GM18499 (cell line): ENCODE data around the gene RBM34.
A peak's percentile ranks its signal among the peaks of the same experiment; 100 is the strongest.
"Not testable (repeated sequence)": the region's sequence is repeated elsewhere in the genome, so short reads cannot be mapped to it uniquely, and the experiment has no call there.

Source experiments
- ATAC-seq: cut with Tn5 transposase; IDR thresholded peaks from one replicate; pipeline ENCODE4 v1.9.1; 2021; ENCODE audit warnings: moderate number of reproducible peaks; ENCODE audit not compliant: insufficient read depth, unreplicated experiment

The RBM34 gene

DNA sequence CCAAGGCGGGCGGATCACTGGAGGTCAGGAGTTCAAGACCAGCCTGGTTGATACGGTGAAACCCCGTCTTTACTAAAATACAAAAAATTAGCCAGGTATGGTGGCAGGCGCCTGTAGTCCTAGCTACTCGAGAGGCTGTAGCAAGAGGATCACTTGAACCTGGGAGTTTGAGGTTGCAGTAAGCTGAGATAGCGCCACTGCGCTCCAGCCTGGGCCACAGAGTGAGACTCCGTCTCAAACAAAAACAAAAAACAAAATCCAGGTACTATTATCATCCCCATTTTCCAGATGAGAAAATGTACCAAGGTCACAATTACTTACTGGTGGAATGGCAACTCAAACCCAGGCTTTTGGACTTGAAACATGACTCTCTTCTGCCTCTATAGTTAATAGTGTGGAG, 36.9 kb downstream of the RBM34 start:
- ATAC-seq: no peak

DNA sequence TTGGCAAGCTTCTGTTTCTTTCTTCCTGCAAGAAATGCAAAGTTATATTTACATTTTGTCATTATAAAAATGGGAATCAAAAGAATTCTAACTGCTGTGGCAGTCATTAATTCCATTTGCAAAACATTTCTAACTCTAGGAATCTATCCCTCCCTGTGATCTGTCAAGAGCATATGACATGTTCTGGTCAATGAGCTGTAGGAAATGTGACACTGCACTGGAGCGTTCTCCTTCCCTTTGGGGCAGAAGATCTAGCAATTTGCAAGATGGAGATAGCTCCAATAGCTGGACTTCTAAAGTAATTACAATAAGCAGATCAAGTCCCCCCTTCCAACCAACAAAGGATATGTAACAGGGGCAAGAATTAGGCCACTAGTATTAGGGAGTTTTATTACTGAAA, 38.7 kb downstream of the RBM34 start:
- ATAC-seq: no peak

DNA sequence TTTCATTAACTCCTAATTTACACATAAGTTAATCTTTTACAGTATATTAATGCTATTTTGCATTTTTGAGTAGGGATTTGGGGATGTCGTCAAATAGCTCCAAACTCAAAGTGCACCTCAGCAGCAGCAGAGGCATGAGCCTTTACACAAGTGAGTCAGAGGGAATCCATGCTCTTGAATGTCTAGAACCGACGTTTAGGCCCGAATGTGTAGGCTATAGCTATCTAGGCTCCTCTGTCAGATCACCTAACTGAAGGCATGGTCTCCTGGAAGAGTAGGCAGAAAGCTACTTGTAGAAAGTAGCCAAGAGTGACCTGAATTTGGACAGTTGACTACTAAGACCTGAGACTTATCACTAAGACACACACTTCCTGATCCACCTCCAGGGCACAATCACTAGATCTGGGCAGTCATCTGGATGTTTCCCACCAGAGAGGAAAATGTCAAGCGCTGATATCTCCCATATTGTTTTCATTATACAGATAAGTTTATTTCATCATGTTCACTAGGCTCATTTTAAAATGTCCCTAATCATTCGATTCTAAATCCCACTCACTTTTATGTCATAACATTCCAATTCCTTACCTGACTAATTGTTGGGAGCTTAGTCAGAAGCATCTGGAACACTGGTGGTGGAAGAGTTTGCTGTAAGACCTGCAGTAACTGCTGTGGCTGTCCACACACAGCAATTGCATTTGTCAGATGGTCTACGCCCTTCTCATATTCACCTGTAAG, 47.7 kb downstream of the RBM34 start:
- ATAC-seq: no peak

DNA sequence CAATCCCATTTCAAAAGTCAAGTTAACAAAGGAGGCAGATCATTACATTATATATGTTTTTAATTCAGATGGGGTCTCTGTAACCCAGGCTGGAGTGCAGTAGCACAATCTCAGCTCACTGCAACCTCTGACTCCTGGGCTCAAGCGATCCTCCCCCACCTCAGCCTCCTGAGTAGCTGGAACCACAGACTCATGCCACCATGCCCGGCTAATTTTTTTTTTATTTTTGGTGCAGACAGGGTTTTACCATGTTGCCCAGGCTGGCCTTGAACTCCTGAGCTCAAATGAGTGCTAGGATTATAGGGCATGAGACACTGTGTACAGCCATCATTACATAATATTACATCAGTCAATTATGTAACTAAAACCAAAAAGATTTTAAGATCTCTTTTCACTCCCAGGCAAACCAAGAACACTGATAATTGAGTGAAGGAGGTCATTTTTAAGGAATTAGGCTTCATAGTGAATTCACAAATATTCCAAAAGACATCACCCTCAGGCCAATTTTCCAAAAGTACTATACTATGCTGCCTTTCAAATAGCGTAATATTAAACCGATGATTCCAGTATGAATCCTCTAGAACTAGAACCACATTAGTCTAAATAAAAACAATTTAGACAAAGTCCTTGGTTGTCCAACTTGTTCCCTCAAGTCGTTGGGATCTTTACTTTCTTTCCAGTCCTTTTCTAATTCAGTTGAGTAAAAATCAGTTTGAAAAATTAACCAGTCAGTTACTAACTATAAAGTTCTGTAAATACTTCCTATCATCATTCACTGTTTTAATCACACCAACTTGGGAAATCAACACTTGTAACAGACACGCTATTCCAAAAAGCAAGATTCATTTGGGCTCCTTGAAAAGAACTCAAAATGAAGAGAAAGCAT, 48.5 kb downstream of the RBM34 start:
- no peak for ATAC-seq

DNA sequence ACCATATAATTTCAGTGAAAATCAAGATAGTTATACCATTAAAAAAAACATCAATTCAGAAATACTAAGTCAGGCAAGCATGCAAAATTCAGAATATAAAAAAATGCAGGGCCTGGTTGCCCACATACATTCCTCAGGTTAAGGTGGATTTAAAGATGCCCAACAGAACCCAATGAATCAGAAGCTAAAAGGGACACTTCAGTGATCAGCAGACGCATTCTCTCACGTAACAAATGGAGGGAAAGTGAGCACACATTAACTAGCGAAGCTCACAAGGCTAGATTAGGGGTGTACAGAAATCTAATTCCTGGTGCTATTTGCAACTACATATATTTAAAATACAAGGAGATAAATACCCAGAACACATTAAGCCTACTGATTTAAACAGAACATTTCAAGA, 49.9 kb downstream of the RBM34 start:
- no peak for ATAC-seq

DNA sequence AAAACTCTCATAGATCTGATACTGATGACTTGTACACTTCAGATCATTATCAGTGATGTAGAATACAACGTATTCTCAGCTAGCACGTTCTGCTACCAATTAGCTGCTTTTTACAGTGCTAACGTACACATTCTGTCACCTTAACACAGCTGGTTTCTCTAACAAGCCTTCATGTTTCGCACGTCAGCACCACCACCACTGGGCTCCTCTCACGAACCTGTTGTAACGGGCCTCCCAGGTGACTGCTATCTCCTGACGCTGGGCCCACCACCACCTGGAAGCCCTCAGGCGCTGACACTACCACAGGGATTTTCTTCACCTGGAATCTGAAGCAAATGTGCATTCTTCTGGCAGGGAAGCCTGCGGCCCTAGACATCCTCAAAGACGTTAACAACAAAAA, 52.2 kb downstream of the RBM34 start:
- no peak for ATAC-seq

DNA sequence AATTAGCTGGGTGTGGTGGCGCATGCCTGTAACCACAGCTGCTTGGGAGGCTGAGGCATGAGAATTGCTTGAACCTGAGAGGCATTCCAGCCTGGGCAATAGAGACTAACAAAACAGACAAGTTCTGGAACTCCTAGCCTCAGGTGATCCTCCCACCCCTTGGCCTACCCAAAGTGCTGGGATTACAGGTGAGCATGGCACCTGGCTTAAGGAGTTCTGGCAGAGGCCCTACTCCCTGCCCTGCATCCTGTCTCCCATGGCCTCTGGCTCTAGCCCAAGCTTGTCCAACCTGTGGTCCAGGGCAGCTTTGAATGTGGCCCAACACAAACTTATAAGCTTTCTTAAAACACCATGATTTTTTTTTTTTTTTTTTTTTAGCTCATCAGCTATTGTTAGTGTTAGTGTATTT, 52.9 kb downstream of the RBM34 start:
- ATAC-seq: no peak

DNA sequence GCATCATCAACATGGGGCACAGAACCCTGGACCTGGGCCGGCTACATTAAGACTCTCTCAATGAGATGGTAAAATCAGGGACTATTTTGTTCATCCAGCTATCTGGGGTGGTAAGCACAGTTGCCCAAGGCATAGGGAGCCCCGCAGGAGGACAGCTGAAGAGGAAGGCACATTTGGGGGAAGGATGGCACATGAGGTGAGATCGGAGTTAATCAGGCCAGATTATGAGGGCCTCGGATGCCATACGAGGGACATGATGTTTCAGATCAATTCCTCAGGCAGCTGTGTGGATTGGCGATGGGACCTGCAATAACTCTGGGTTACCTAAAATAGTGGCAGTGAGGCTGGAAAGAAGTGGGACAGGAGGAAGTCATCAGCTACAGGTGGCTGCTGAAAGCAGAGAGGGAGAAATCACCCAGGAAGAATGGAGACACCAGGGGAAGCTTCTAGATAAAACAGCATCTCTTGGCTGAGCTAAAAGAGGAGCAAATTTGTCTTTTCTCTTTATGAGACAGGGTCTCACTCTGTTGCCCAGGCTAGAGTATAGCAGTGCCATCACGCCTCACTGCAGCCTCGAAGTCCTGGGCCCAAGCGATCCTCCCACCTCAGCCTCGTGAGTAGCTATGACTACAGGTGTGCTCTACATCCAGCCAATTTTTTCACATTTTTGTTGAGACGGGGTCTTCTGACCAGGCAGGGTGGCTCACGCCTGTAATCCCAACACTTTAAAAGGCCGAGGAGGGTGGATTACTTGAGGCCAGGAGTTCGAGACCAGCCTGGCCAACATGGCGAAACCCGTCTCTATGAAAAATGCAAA, 53.5 kb downstream of the RBM34 start:
- no peak for ATAC-seq

DNA sequence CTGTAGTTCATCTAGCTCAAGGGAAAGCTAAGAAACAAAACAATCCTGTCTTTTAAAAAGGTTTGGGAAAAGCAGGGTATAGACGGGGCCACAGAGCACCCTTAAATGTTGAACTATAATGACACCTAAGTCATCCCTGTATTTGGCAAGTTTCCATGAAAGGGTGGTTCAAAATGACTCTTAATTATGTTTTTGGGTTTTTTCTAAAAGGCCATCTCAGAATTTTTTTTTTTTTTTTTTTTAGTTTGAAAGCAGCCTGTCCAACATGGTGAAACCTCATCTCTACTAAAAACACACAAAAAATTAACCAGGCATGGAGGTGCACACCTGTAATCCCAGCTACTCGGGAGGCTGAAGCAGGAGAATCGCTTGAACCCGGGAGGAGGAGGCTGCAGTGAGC, 54.6 kb downstream of the RBM34 start:
- no peak for ATAC-seq

DNA sequence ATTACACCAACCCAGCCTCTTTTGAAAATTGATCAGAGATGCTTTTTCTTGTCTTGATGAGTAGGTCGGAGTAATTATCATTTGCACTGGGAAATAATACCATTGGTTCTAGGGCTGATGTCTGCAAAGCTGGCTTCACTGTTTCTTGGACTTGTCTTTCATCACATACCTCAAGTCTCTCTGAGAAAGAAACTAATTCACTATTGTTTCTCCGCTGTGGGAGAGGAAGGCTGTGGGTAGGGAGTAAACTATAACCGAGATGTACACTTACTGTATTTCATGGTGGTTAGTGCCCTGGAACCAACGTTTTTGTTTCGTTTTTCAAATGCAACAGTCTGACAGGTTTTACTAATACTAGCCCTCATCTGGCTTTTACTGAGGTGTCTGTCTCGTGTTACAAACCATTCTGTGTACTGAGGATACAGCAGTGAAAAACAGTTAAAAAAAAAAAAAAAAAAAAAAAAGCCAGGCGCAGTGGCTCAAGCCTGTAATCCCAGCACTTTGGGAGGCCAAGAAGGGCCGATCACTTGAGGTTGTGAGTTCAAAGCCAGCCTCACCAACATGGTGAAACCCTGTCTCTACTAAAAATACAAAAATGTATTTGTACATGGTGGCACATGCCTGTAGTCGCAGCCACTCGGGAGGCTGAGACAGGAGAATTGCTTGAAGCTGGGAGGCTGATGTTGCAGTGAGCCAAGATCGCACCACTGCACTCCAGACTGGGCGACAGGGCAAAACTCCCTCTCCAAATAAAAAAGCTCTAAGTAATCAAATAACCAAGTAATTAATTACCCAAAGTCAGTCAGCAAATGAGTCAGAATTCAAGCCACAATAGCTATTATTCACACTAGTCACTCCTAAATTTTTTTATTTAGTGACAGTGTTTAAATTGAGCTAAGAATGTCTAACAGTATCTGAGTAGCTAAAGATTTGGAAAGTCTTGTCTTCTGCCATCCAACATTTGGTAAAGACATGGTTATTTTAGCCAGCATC, 55.7 kb downstream of the RBM34 start:
- ATAC-seq: peak; percentile 71

DNA sequence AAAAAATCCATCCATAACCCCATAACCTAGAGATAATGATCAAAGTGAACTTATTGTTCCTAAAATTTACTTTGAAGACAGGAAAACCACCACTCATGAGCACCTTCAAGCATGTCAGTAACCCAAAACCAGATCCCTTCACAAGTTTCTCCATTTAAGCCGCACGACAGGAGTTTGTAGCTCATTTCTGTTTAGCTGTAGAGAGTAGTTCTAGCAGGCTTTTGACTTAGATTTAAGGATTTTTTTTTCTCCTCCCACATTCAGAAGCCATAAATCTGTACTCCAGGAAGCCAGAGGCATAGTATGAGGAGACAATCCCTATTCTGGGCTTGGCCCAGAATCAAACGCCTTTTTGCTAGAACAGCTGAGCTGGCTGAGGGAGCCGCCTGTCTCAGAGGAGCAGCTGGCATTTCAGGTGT, 58.0 kb downstream of the RBM34 start:
- no peak for ATAC-seq

DNA sequence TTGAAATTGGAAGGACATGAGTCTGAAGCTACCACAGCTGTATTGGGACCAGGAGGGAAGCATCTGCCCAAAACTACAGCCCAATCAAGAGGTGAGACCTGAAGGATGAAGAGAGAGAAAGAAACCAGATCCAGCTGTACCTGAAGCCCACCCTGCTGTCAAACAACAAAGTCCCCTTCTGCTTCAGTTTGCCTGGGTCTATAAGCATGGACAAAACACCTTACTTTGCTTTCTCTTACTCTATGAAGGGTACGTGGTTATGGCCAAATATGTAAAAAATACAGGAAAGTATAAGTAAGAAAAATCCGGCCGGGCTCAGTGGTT, 58.8 kb downstream of the RBM34 start:
- no peak for ATAC-seq

DNA sequence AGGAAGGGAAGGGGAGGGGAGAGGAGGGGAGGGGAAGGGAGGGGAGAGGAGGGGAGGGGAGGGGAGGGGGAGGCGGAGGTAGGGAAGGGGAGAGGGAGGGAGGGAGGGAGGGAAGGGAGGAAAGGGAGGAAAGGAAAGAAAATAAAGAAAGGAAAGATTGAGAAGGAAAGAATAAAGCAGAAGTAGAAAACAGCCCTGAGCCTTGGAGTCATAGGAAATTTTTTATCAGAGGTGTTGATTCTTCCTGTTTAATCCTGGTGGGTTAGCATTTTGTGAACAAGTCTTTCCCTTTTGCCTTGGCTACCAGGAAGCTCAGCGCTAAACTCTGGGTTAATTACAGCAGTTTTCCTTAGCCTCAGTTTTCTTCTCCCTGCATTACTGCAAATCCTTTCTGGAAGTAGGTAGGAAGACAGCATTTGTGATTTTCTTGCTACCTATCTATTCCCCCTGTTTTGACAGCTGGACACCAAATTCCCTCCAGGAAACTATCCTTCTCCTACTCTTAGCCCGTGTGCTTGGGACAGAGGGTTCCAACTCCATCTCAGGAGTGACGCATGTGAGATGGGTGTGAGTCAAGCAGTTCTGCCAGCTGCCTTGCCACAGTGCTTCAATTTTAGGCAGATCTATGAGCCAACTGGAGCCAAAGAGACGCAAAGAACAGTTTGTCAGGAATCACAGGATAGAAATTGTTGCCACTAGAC, 59.3 kb downstream of the RBM34 start:
- ATAC-seq: no peak

DNA sequence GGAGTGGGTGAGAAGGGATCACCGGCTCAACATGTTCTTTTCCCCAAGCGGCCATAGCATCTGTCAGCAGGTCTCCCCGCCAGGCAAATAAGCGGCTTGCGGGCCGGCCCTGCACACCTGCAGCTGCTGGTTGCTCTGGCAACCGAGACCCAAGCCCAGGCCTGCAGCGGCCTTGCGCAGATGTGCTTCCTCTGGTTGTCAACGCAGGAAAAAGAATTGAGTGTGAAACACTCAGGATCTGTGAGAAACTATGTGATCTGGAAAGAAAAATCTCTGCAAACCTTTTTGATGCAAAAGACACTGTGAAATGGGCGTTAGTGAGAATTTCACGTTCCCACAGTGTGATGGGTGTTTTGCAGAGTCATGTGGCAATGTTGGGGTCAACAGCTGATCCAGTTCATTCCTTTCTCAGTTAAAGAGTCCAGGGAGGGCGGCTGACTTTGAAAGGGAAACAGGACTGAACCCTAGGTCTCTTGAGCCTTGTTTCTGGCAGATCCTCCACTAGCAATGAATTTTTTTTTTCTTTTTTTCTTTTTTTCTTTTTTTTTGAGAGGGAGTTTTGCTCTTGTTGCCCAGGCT, 60.8 kb downstream of the RBM34 start:
- ATAC-seq: no peak

DNA sequence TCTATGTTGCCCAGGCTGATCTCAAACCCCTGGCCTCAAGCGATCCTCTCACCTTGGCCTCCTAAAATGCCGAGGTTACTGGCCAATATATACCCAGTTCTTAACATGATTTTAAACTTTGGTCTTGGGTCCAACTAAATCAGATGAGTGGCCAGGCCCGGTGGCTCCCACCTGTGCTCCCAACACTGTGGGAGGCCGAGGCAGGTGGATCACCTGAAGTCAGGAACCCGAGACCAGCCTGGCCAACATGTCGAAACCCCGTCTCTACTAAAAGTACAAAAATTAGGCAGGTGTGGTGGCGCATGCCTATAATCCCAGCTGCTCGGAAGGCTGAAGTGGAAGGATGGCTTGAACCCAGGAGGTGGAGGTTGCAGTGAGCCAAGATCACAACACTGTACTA, 62.1 kb downstream of the RBM34 start:
- no peak for ATAC-seq

DNA sequence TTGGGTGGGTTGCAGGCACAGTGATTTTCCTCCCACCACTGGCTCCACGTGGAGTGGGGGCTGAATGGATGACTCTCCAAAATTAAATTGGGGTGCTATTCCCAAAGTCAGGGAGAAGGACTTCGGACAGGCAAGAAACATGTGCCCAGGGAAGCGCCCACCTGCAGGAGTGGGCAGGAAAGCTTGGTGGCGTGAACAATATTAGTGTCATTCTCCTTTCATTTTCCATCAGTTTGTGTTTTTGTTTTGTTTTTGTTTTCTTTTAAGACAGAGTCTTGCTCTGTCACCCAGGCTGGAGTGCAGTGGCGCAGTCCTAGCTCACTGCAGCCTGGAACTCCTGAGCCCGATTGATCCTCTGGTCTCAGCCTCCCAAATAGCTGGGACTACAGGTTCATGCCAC, 62.5 kb downstream of the RBM34 start:
- no peak for ATAC-seq

DNA sequence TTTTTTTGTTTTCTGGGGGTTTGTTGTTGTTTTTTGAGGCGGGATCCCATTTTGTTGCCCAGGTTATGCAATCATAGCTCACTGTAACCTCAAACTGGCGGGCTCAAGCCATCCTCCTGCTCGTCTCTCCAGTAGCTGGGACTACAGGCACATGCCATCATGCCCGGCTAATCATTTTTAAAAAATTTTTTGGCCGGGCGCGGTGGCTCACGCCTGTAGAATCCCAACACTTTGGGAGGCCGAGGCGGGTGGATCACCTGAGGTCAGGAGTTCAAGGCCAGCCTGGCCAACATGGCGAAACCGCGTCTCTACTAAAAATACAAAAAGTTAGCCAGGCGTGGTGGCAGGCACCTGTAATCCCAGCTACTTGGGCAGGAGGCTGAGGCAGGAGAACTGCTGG, 63.5 kb downstream of the RBM34 start:
- not testable (repeated sequence) for ATAC-seq

DNA sequence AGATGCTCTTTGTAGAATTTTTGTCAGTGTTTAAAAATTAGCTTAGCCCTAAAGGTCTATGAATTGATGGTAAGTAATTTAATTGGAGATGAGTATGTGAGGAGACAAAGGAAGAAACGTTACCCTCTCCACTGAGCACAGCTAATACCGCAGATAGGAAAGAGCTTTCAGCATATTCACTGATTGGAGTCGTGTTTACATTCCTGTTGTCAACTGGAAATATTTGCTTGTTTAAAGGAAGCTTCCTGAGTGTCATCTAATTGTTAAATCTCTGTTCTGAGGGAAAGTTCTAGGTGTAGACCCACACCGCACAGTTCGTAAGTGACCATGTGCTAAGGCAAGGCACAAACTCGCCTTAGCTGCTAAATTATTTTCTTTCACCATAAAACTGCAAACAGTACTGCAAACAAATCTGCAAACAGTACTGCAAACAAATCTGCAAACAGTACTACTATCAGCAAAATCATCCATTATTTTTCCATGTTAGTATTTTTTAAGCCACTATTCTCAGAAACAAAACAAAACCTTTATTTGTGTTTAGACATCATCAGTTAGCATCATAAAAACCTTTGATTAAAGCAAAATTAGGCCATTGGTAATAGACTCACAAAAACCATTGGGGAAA, 65.0 kb downstream of the RBM34 start:
- ATAC-seq: no peak
